Keratinocyte (primary cell): Measurements from ENCODE around the gene HK1.

Experiments
- CTCF ChIP-seq, 3 experiments: IDR thresholded peaks in 1 of 3; conservative IDR thresholded peaks in 1 of 3; optimal IDR thresholded peaks in 1 of 3; 2 replicates in 2 of 3; 3 replicates in 1 of 3; pipeline versions ENCODE3 to v1.5.1; 2011; ENCODE audit warnings: low read length in 3 of 3, mild to moderate bottlenecking in 3 of 3, moderate library complexity in 2 of 3, control low read depth in 1 of 3, inconsistent platforms in 1 of 3; ENCODE audit not compliant: insufficient read depth in 2 of 3; ENCODE audit errors: extremely low read depth in 1 of 3
- EZH2 ChIP-seq: IDR thresholded peaks from one replicate; pipeline ENCODE4 v1.6.1; 2012; ENCODE audit warnings: inconsistent platforms, mild to moderate bottlenecking, low read length, moderate library complexity

- TF ChIP-seq CTCF (optimal IDR thresholded peaks at IDR 0.05 in 1 of 3, IDR thresholded peaks at IDR 0.05 in 1 of 3, conservative IDR thresholded peaks at IDR 0.05 in 1 of 3; ENCODE audit: extremely low read depth in 1 of 3, insufficient read depth in 2 of 3, low read length in 3 of 3) (no peak), EZH2 (no peak)
Observed at GRCh38 chr10:69349542-69349888, 71.2 kb downstream of the HK1 start.
